ENCODE measurements around the gene TAL1. TPM values are rescaled to one million over a fixed set of nuclear protein-coding genes. Genes with fewer than 3 reads are reported as not detected.
A peak's percentile ranks its signal among the peaks of the same experiment; 100 is the strongest.
"Not testable (repeated sequence)": the region's sequence is repeated elsewhere in the genome, so short reads cannot be mapped to it uniquely, and the experiment has no call there.

The TAL1 gene
- total RNA-seq, 4 donors from 2014 or later = 0.34 to 1.7 (median 1.2) TPM

DNA sequence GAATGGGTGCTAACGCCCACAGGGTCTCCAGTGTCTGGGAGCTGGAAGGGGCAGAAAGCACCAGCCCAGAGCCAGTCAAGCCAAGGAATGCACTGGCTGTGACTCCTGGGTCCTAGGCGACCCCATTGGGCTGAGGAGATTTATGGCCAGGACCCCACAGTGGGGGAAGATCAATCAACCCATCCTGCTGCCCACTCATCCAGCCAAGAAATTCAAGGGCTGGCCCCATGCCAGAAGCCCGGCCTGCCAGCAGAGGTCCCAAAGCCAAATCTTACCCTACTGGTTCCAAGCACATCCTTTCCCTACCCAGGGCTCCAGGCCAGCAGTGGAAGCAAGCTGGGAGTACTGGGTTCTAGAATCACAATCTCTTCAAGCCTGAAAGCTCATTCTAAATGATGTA is 35.4 kb downstream of the TAL1 start:
- H3K4me3 ChIP-seq = no peak overlapping the region
- peaks cover 6% of the 10 kb centered on the region for H3K27me3 ChIP-seq
- H3K27ac ChIP-seq = no peak overlapping the region
- peaks cover 15% of the 10 kb centered on the region for H3K4me1 ChIP-seq
- no peaks in the 10 kb centered on the region for H3K9me3 ChIP-seq
- H3K36me3 ChIP-seq = no peaks in the 10 kb centered on the region
- 43% methylated on average over 2 of the region's 3 CpGs for WGBS
- no peak for DNase-seq (ENCODE audit: low spot score in 2 of 2)
- TF ChIP-seq POLR2A (IDR thresholded peaks at IDR 0.05) = no peak
- TF ChIP-seq, protein P1, sequence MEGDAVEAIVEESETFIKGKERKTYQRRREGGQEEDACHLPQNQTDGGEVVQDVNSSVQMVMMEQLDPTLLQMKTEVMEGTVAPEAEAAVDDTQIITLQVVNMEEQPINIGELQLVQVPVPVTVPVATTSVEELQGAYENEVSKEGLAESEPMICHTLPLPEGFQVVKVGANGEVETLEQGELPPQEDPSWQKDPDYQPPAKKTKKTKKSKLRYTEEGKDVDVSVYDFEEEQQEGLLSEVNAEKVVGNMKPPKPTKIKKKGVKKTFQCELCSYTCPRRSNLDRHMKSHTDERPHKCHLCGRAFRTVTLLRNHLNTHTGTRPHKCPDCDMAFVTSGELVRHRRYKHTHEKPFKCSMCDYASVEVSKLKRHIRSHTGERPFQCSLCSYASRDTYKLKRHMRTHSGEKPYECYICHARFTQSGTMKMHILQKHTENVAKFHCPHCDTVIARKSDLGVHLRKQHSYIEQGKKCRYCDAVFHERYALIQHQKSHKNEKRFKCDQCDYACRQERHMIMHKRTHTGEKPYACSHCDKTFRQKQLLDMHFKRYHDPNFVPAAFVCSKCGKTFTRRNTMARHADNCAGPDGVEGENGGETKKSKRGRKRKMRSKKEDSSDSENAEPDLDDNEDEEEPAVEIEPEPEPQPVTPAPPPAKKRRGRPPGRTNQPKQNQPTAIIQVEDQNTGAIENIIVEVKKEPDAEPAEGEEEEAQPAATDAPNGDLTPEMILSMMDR (IDR thresholded peaks at IDR 0.05) = no peak
- no peak for TF ChIP-seq POLR2AphosphoS5 (IDR thresholded peaks at IDR 0.05)
- TF ChIP-seq EP300 (IDR thresholded peaks at IDR 0.05) = no peak

DNA sequence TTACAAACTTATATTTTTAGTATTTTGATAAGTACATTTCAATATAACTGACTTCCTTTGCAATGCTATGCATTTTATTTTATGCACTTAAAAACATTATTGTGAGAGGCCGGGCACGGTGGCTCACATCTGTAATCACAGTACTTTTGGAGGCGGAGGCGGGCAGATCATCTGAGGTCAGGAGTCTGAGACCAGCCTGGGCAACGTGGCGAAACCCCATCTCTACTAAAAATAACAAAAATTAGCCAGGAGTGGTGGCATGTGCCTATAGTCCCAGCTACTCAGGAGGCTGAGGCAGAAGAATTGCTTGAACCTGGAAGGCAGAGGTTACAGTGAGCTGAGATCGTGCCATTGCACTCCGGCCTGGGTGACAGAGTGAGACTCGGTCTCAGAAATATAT is 36.0 kb downstream of the TAL1 start:
- not testable (repeated sequence) for H3K27ac ChIP-seq; H3K9me3 ChIP-seq; DNase-seq (ENCODE audit: low spot score in 2 of 2); H3K4me3 ChIP-seq; H3K27me3 ChIP-seq; H3K36me3 ChIP-seq
- peaks cover 20% of the 10 kb centered on the region for H3K4me1 ChIP-seq
- 86% methylated on average over 9 of the region's 9 CpGs for WGBS

DNA sequence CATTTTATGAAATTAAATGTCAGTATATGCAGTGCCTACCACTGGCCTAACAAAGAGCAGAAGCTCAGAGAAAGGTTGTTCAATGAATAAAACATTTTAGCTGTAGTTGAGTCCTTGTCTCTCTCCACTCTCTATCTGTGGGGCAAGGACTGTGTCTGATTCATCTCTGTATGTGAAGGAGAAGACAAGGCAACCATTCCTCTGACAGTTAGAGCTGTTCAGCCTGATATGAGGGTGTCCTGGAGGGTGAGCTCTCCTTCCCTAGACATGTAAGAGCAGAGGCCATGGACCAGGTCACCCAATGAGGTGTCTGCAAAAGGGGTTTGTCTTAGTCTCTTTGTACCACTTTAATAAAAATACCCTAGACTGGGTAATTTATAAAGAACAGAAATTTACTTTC is 37.7 kb downstream of the TAL1 start:
- no peaks in the 10 kb centered on the region for H3K9me3 ChIP-seq
- no peaks in the 10 kb centered on the region for H3K36me3 ChIP-seq
- H3K27me3 ChIP-seq = peaks cover 5% of the 10 kb centered on the region
- H3K4me3 ChIP-seq = no peak overlapping the region
- peaks cover 34% of the 10 kb centered on the region for H3K4me1 ChIP-seq
- TF ChIP-seq, protein P1 (IDR thresholded peaks at IDR 0.05) = no peak
- no peak for TF ChIP-seq POLR2AphosphoS5 (IDR thresholded peaks at IDR 0.05)
- no peak for TF ChIP-seq POLR2A (IDR thresholded peaks at IDR 0.05)
- H3K27ac ChIP-seq = no peak overlapping the region
- no peak for DNase-seq (ENCODE audit: low spot score in 2 of 2)

DNA sequence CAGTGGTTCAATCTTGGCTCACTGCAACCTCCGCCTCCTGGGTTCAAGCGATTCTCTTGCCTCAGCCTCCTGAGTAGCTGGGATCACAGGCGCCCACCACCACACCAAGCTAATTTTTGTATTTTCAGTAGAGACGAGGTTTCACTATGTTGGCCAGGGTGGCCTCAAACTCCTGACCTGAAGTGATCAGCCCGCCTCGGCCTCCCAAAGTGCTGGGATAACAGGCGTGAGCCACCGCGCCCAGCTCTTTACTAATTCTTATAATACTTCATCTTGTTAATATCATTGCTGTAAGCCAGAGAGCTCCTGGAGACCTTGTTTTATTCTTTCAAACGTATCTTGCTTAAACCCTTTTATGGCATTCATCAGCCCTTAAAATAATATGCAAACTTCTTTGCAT is 38.5 kb downstream of the TAL1 start:
- H3K27me3 ChIP-seq, H3K27ac ChIP-seq, H3K4me3 ChIP-seq, H3K9me3 ChIP-seq, H3K36me3 ChIP-seq: not testable (repeated sequence)
- H3K4me1 ChIP-seq = peaks cover 42% of the 10 kb centered on the region
- 89% methylated on average over 10 of the region's 10 CpGs for WGBS
- peak in 1 of 2 donors; percentile 64 for DNase-seq (ENCODE audit: low spot score in 2 of 2)

DNA sequence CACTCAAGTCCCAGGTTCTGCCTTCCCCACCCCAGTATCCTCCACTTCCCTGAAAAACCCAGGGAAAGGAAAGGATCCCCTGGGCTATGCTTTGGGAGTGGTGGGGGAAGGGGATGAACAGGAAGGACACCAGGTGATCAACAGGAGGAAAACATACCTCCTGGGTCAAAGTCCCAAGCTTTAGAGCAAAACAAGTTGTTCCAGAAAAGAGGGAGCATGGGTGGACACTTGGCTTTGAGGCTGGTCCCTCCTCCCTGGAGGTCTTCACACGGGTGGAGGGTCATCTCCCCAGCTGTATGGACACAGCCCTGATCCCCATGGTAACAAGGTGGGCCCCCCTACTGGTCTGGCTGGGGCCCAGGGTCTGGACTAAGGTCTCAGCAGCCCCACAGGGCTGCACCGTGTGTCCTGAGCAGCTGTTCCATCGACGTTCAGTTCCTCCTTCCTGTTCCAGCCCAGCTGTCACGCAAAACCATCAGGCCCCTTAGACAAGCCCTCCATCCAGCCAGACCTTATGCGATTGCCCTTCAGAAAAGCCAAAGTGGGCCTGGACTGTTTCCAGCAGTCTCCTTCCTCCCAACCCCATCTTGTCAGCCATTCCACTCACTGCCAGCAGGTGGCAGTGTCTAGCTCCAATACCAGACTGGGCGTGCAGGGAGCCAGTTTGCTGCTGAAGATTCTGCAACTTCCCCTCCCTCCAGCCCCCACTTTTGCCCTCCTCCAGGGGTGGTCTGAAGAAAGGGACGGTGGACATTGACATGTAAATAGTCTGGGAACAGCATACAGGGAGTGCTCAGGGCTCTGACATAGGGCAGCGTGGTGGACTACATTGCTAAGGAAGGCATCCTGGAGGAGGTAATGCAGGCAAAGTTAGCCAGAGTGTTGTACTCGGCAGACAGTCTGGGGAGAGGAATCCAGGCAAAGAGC is 39.3 kb downstream of the TAL1 start:
- H3K27ac ChIP-seq = no peak overlapping the region
- peaks cover 43% of the 10 kb centered on the region for H3K4me1 ChIP-seq
- no peak overlapping the region for H3K4me3 ChIP-seq
- peak; percentile 85 to 87 for DNase-seq (ENCODE audit: low spot score in 2 of 2)
- H3K9me3 ChIP-seq = no peaks in the 10 kb centered on the region
- no peaks in the 10 kb centered on the region for H3K36me3 ChIP-seq
- WGBS = 15% methylated on average over 8 of the region's 10 CpGs
- H3K27me3 ChIP-seq = no peaks in the 10 kb centered on the region
- TF ChIP-seq, protein P1 (IDR thresholded peaks at IDR 0.05) = peak; percentile 52 to 92
- no peak for TF ChIP-seq POLR2AphosphoS5 (IDR thresholded peaks at IDR 0.05)

DNA sequence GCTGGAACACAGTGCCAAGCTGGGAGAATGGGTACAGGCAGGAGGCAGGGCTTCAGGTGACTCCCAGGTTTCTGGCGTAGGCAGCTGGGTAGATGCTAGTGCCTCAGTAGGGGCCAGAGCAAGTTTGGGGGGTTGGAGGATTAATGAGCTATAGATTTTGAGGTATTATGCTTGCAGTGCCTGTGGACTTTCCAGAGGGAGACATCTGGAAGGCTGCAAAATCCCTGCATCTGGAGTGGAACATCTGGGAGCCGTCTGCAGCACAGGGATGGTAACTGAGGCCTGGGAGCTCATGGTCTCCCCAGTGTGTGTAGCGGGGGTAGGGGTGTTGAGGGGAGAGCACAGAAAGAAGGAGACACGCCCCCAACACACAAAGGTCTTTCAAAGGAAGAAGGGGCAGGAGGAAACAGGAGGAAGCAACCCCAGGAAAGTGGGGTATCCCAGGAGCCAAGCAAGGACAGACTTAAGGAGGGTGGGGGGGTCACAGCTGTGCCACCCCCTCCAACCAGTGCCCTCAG is 40.0 kb downstream of the TAL1 start:
- Histone ChIP-seq H3K27me3 (no peaks in the 10 kb centered on the region), H3K4me1 (peaks cover 47% of the 10 kb centered on the region), H3K36me3 (no peaks in the 10 kb centered on the region), H3K27ac (no peak overlapping the region), H3K9me3 (no peaks in the 10 kb centered on the region), H3K4me3 (no peak overlapping the region)
- 59% methylated on average over 4 of the region's 4 CpGs for WGBS
- TF ChIP-seq, protein P1 (IDR thresholded peaks at IDR 0.05) = no peak
- no peak for TF ChIP-seq EP300 (IDR thresholded peaks at IDR 0.05)
- TF ChIP-seq POLR2A (IDR thresholded peaks at IDR 0.05) = no peak
- TF ChIP-seq POLR2AphosphoS5 (IDR thresholded peaks at IDR 0.05) = no peak
- DNase-seq (ENCODE audit: low spot score in 2 of 2) = peak in 1 of 2 donors; percentile 54
